HAP-1 (cell line): ENCODE data around the gene ELF4.
A peak's percentile ranks its signal among the peaks of the same experiment; 100 is the strongest.

Source experiments
- DNase-seq, 2 experiments: peaks; one replicate each; pipeline ENCODE4 v3.0.0-alpha.2; 2016 to 2020; ENCODE audit warnings: low spot score in 2 of 2
- H3K27me3 ChIP-seq: fragments of 250-450 bp; sonication (Bioruptor Pico); 2 replicates; pipeline ENCODE4 v1.5.1; 2020; ENCODE audit warnings: low read depth, mild to moderate bottlenecking, moderate library complexity
- H3K36me3 ChIP-seq: fragments of 250-450 bp; sonication (Bioruptor Pico); replicated peaks from 2 replicates; pipeline ENCODE4 v1.5.1; 2020; ENCODE audit warnings: mild to moderate bottlenecking
- H3K4me1 ChIP-seq: fragments of 250-450 bp; sonication (Bioruptor Pico); 2 replicates; pipeline ENCODE4 v1.5.1; 2020; ENCODE audit warnings: mild to moderate bottlenecking
- H3K4me3 ChIP-seq: fragments of 250-450 bp; sonication (Bioruptor Pico); 2 replicates; pipeline ENCODE4 v1.5.1; 2020; ENCODE audit warnings: mild to moderate bottlenecking, moderate library complexity
- H3K9me3 ChIP-seq: fragments of 250-450 bp; sonication (Bioruptor Pico); 2 replicates; pipeline ENCODE4 v1.5.1; 2020; ENCODE audit warnings: mild to moderate bottlenecking, moderate library complexity
- in situ Hi-C: fragments of 300-500 bp; cut with MboI; formaldehyde crosslinking; loops from 3 replicates; pipeline ENCODE4 v1.14.3; 2020; ENCODE audit warnings: low sequenced_read_pairs, inconsistent platforms, mixed read lengths

Gene ELF4

DNA sequence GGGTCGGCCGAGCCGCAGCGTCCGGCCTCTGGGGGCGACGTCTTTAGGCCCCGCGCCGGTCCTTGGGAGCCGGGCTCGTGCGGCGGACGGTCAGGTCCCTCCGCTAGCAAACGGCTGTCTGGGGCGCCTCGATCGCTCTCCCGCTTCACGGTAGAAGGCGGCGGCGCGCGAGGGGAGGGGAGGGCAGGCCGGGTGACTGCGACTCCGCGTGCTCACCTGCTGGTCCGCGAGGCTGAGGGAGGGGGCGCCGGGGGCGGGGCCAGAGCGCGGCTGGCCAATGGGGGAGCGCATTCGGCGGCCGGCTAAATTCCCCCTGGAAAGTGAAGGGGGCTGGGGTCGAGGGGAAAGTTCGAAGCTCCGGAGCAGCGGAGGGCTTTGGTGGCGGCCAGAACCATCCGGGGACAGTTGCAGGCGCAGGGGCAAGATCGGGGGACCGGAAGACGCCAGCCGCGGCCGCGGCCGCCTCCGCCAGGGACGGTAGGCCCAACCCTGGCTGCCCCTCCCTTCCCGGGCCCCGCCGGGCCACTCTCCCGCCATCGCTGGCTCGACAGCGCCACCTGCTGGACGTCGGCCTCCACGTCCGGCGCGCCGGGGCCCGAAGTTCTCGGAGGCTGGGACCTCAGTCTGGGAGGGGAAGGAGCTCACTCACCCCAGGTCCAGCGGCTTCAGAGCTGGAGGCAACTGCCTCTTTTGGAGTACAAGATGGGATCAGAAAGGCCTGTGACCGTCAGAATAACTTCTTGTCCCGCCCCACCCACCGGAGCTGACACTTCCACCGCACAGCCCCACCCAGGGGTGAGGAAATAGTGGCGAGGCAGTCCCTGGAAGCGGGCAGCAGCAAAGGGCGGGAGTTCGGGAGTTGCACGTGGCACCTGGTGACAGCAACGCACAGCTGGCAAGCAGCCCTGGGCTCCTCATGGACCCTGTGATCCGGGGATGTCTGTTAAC lies 49.9 kb downstream of the ELF4 start:
- DNase-seq: peak; percentile 76 to 93
- Histone ChIP-seq H3K9me3 (no peaks in the 10 kb centered on the region), H3K4me3 (peak overlapping the region; percentile 44), H3K36me3 (peaks cover 15% of the 10 kb centered on the region), H3K27me3 (no peaks in the 10 kb centered on the region), H3K4me1 (peaks cover 15% of the 10 kb centered on the region)
- in situ Hi-C loops: loop anchor here (5.0 kb wide), 1 partner anchor 458 kb away; no protein-coding TSS in a partner anchor

GRCh38 chrX:130058652-130059051 lies 51.6 kb downstream of the ELF4 start:
- DNase-seq: no peak
- H3K4me1 ChIP-seq: peaks cover 15% of the 10 kb centered on the region
- in situ Hi-C loops: no loop called here
- H3K9me3 ChIP-seq: no peaks in the 10 kb centered on the region
- no peak overlapping the region for H3K4me3 ChIP-seq
- H3K36me3 ChIP-seq: peaks cover 25% of the 10 kb centered on the region
- no peaks in the 10 kb centered on the region for H3K27me3 ChIP-seq

GRCh38 chrX:130057209-130057608 lies 53.1 kb downstream of the ELF4 start:
- in situ Hi-C loops: no loop called here
- H3K9me3 ChIP-seq: no peaks in the 10 kb centered on the region
- no peak overlapping the region for H3K4me3 ChIP-seq
- no peaks in the 10 kb centered on the region for H3K27me3 ChIP-seq
- peak in 1 of 2 experiments; percentile 39 for DNase-seq
- peaks cover 39% of the 10 kb centered on the region for H3K36me3 ChIP-seq
- H3K4me1 ChIP-seq: peaks cover 21% of the 10 kb centered on the region

- no peak overlapping the region for H3K4me3 ChIP-seq
- H3K4me1 ChIP-seq: peaks cover 17% of the 10 kb centered on the region
- no peaks in the 10 kb centered on the region for H3K27me3 ChIP-seq
- H3K9me3 ChIP-seq: no peaks in the 10 kb centered on the region
- in situ Hi-C loops: no loop called here
- peaks cover 52% of the 10 kb centered on the region for H3K36me3 ChIP-seq
- DNase-seq: no peak
Observed at GRCh38 chrX:130055899-130056298, 54.4 kb downstream of the ELF4 start.

DNA sequence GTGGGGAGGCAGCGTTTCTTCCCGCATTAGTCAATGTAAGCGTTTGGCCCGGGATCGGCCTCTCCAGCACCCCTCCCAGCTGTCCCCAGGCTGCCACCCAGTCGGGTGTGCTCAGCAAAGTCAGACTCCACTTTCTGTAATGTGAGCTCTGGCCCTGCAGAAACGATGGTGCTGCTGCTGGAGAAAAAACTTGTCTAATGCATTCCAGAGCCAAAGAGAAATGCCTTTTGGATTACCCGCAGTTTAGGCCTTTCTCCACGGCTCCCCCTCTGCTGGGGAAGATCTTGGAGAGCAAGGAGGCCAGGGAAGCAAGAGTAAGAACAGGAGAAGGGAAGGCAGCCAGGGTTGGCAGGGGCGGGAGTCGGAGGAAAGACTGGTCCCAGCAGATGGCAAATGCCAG lies 55.2 kb downstream of the ELF4 start:
- Histone ChIP-seq H3K4me3 (no peak overlapping the region), H3K36me3 (peaks cover 59% of the 10 kb centered on the region), H3K4me1 (peaks cover 13% of the 10 kb centered on the region), H3K9me3 (no peaks in the 10 kb centered on the region), H3K27me3 (no peaks in the 10 kb centered on the region)
- no peak for DNase-seq
- in situ Hi-C loops: no loop called here

DNA sequence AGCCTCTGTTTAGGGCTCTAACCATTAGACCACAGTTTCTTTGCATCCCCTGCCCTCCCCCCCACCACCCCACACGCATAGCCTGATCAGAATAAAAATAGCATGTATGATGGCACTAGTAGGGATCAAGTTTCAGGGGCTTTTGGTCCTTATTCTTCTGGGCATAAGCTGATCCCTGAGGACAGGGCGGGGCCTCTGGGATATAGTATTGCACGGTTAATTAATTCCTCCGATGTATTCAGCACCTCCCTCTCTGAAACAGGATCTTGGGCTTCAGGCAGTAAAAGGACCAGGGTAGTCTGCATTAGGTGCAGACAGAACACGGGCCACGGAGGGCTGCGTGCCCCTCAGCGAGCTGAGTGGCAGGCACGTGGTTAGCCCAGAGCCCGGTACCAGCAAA lies 57.1 kb downstream of the ELF4 start:
- no peaks in the 10 kb centered on the region for H3K27me3 ChIP-seq
- peak; percentile 76 to 78 for DNase-seq
- peaks cover 77% of the 10 kb centered on the region for H3K36me3 ChIP-seq
- in situ Hi-C loops: loop anchor here (5.0 kb wide), 1 partner anchor 131 kb away; no protein-coding TSS in a partner anchor
- no peaks in the 10 kb centered on the region for H3K9me3 ChIP-seq
- H3K4me3 ChIP-seq: no peak overlapping the region
- peaks cover 6% of the 10 kb centered on the region for H3K4me1 ChIP-seq

GRCh38 chrX:130051176-130051845 lies 59.0 kb downstream of the ELF4 start:
- no peak for DNase-seq
- H3K4me1 ChIP-seq: peaks cover 6% of the 10 kb centered on the region
- H3K9me3 ChIP-seq: no peaks in the 10 kb centered on the region
- H3K27me3 ChIP-seq: no peaks in the 10 kb centered on the region
- peaks cover 94% of the 10 kb centered on the region for H3K36me3 ChIP-seq
- in situ Hi-C loops: loop anchor here (5.0 kb wide), 1 partner anchor 129 kb away; no protein-coding TSS in a partner anchor
- no peak overlapping the region for H3K4me3 ChIP-seq

- in situ Hi-C loops: loop anchor here (5.0 kb wide), 1 partner anchor 128 kb away; no protein-coding TSS in a partner anchor
- H3K9me3 ChIP-seq: no peaks in the 10 kb centered on the region
- no peak for DNase-seq
- H3K27me3 ChIP-seq: no peaks in the 10 kb centered on the region
- H3K4me1 ChIP-seq: peaks cover 6% of the 10 kb centered on the region
- H3K4me3 ChIP-seq: no peak overlapping the region
- peaks cover 98% of the 10 kb centered on the region for H3K36me3 ChIP-seq
Observed at GRCh38 chrX:130049821-130050220, 60.5 kb downstream of the ELF4 start.

GRCh38 chrX:130048686-130049222 lies 61.5 kb downstream of the ELF4 start:
- in situ Hi-C loops: no loop called here
- no peak for DNase-seq
- H3K9me3 ChIP-seq: no peaks in the 10 kb centered on the region

GRCh38 chrX:130047416-130047815 lies 62.9 kb downstream of the ELF4 start:
- in situ Hi-C loops: no loop called here
- peaks cover 93% of the 10 kb centered on the region for H3K36me3 ChIP-seq
- DNase-seq: no peak

More at GRCh38 chrX:130048686-130049222, 61.5 kb downstream of the ELF4 start:
- H3K4me3 ChIP-seq: no peak overlapping the region
- H3K27me3 ChIP-seq: no peaks in the 10 kb centered on the region
- H3K36me3 ChIP-seq: peaks cover 98% of the 10 kb centered on the region
- H3K4me1 ChIP-seq: peaks cover 6% of the 10 kb centered on the region

GRCh38 chrX:130039847-130040246 lies 70.5 kb downstream of the ELF4 start:
- H3K36me3 ChIP-seq: peaks cover 93% of the 10 kb centered on the region
- no peak for DNase-seq
- H3K4me1 ChIP-seq: no peaks in the 10 kb centered on the region
- in situ Hi-C loops: no loop called here
- H3K9me3 ChIP-seq: no peaks in the 10 kb centered on the region
- no peaks in the 10 kb centered on the region for H3K27me3 ChIP-seq
- no peak overlapping the region for H3K4me3 ChIP-seq

More at GRCh38 chrX:130047416-130047815, 62.9 kb downstream of the ELF4 start:
- H3K9me3 ChIP-seq: no peaks in the 10 kb centered on the region
- no peaks in the 10 kb centered on the region for H3K27me3 ChIP-seq
- H3K4me3 ChIP-seq: no peak overlapping the region
- no peaks in the 10 kb centered on the region; the same call in 1 of the 2 replicates for H3K4me1 ChIP-seq

DNA sequence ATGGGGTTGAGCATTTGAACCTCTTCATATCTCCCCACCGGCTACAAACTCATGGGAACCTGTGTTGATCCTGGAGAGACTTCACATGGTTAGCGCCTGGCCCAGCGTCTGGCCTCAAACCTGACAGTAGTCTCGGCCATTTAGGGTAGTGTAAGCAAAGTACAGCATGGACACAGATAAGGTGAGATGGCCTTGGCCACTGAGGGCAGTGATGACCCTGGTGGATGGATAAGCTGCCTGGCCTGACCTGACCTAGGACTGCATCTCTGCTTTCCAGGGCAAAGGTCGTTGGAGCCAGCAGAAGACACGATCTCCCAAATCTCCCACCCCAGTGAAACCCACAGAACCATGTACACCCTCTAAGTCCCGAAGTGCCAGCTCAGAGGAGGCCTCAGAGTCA lies 76.1 kb downstream of the ELF4 start:
- H3K4me1 ChIP-seq: no peaks in the 10 kb centered on the region
- H3K9me3 ChIP-seq: no peaks in the 10 kb centered on the region
- H3K27me3 ChIP-seq: no peaks in the 10 kb centered on the region
- in situ Hi-C loops: no loop called here
- no peak overlapping the region for H3K4me3 ChIP-seq
- peaks cover 97% of the 10 kb centered on the region for H3K36me3 ChIP-seq
- DNase-seq: no peak

- Histone ChIP-seq H3K4me1 (no peaks in the 10 kb centered on the region), H3K9me3 (no peaks in the 10 kb centered on the region), H3K27me3 (no peaks in the 10 kb centered on the region), H3K36me3 (peaks cover 95% of the 10 kb centered on the region), H3K4me3 (no peak overlapping the region)
- no peak for DNase-seq
- in situ Hi-C loops: no loop called here
Observed at GRCh38 chrX:130032552-130032951, 77.7 kb downstream of the ELF4 start.
